ENCODE data around the gene NUPR2. TPM values are rescaled to one million over a fixed set of nuclear protein-coding genes. Genes with fewer than 3 reads are reported as not detected.
"Not testable (repeated sequence)": the region's sequence is repeated elsewhere in the genome, so short reads cannot be mapped to it uniquely, and the experiment has no call there.

NUPR2 gene
- total and polyA plus RNA-seq, 4 experiments from 2014 or later: 1.2 to 1.5 (median 1.3) TPM; not detected in 1

- H3K36me3 Mint-ChIP-seq; H3K27ac Mint-ChIP-seq; H3K4me1 Mint-ChIP-seq; intact Hi-C loops (cut with micrococcal nuclease); H3K4me3 ChIP-seq (ENCODE audit: low read length in 2 of 2); H3K27ac ChIP-seq (ENCODE audit: low read depth, low read length); H3K4me1 ChIP-seq (ENCODE audit: insufficient read depth, low read length); H3K27me3 Mint-ChIP-seq; DNase-seq; H3K9me3 Mint-ChIP-seq; H3K27me3 ChIP-seq (ENCODE audit: insufficient read depth, low read length); H3K9me3 ChIP-seq (ENCODE audit: control insufficient read depth in 1 of 2, low read length in 2 of 2); POLR2A ChIA-PET (ENCODE audit: partially characterized antibody); CTCF ChIA-PET (ENCODE audit: partially characterized antibody); H3K4me3 Mint-ChIP-seq; H3K36me3 ChIP-seq (ENCODE audit: insufficient read depth, low read length): not testable (repeated sequence)
Measured at GRCh38 chr7:56112244-56112643, 4.0 kb downstream of the NUPR2 start.

- peaks cover 0 to 12% of the 10 kb centered on the region in 2 donors for H3K36me3 Mint-ChIP-seq
- POLR2A ChIA-PET (ENCODE audit: partially characterized antibody): interaction anchor here (0.8 kb wide), 1 partner anchor 19 kb away, joined by 3 read pairs; no protein-coding TSS in a partner anchor
- H3K4me3 Mint-ChIP-seq: no peak overlapping the region
- no peak overlapping the region for H3K27ac Mint-ChIP-seq
- Histone ChIP-seq H3K9me3 (ENCODE audit: control insufficient read depth in 1 of 2, low read length in 2 of 2) (no peaks in the 10 kb centered on the region), H3K4me1 (ENCODE audit: insufficient read depth, low read length) (peaks cover 10% of the 10 kb centered on the region), H3K27ac (ENCODE audit: low read depth, low read length) (no peak overlapping the region), H3K4me3 (ENCODE audit: low read length in 2 of 2) (no peak overlapping the region), H3K36me3 (ENCODE audit: insufficient read depth, low read length) (no peaks in the 10 kb centered on the region), H3K27me3 (ENCODE audit: insufficient read depth, low read length) (no peaks in the 10 kb centered on the region)
- no peak for DNase-seq
- peaks cover 10 to 24% (median 17%) of the 10 kb centered on the region in 4 donors for H3K4me1 Mint-ChIP-seq
- peaks cover 0 to 2% of the 10 kb centered on the region in 2 donors for H3K27me3 Mint-ChIP-seq
- peaks cover 0 to 2% (median 0%) of the 10 kb centered on the region in 8 donors for H3K9me3 Mint-ChIP-seq
- intact Hi-C loops (cut with micrococcal nuclease): no loop called here
- CTCF ChIA-PET (ENCODE audit: partially characterized antibody): no interaction called here
Measured at GRCh38 chr7:56110611-56111010, 5.6 kb downstream of the NUPR2 start.

GRCh38 chr7:56107954-56108258 is 8.3 kb downstream of the NUPR2 start:
- Mint-ChIP-seq H3K36me3 (peaks cover 5 to 26% of the 10 kb centered on the region in 2 donors), H3K4me3 (peak overlapping the region; percentile 15 to 99 (median 96)), H3K27ac (peak overlapping the region in 3 of 7 donors; percentile 70 to 83 (median 74)), H3K4me1 (peaks cover 16 to 43% (median 27%) of the 10 kb centered on the region in 4 donors), H3K27me3 (peaks cover 0 to 2% of the 10 kb centered on the region in 2 donors), H3K9me3 (peaks cover 0 to 2% (median 0%) of the 10 kb centered on the region in 8 donors)
- CTCF ChIA-PET (ENCODE audit: partially characterized antibody): interaction anchor here (1.0 kb wide), 1 partner anchor 42 kb away, joined by 3 read pairs; no protein-coding TSS in a partner anchor
- Histone ChIP-seq H3K27ac (ENCODE audit: low read depth, low read length) (no peak overlapping the region), H3K36me3 (ENCODE audit: insufficient read depth, low read length) (peaks cover 8% of the 10 kb centered on the region), H3K9me3 (ENCODE audit: control insufficient read depth in 1 of 2, low read length in 2 of 2) (no peaks in the 10 kb centered on the region), H3K27me3 (ENCODE audit: insufficient read depth, low read length) (no peaks in the 10 kb centered on the region), H3K4me1 (ENCODE audit: insufficient read depth, low read length) (peaks cover 28% of the 10 kb centered on the region), H3K4me3 (ENCODE audit: low read length in 2 of 2) (no peak overlapping the region)
- intact Hi-C loops (cut with micrococcal nuclease): loop anchor here (1.0 to 5.0 kb wide), 2 partner anchors 143 to 221 kb away; partner anchors contain the start of gene ZNF713
- POLR2A ChIA-PET (ENCODE audit: partially characterized antibody): interaction anchor here (1.1 kb wide), 1 partner anchor 56 kb away, joined by 4 read pairs; the partner anchor contains the start of gene CCT6A
- DNase-seq: no peak

- no peaks in the 10 kb centered on the region for H3K9me3 ChIP-seq (ENCODE audit: control insufficient read depth in 1 of 2, low read length in 2 of 2)
- DNase-seq: peak; percentile 92 to 98 (median 95)
- H3K9me3 Mint-ChIP-seq: peaks cover 0 to 2% (median 0%) of the 10 kb centered on the region in 8 donors
- no peaks in the 10 kb centered on the region for H3K27me3 ChIP-seq (ENCODE audit: insufficient read depth, low read length)
- H3K27me3 Mint-ChIP-seq: peaks cover 0 to 2% of the 10 kb centered on the region in 2 donors
- peaks cover 21% of the 10 kb centered on the region for H3K36me3 ChIP-seq (ENCODE audit: insufficient read depth, low read length)
- H3K4me1 Mint-ChIP-seq: peaks cover 16 to 46% (median 27%) of the 10 kb centered on the region in 4 donors
- ChIA-PET CTCF (ENCODE audit: partially characterized antibody) (interaction anchor here (0.9 to 3.0 kb wide), 2 partner anchors 32 to 52 kb away, joined by 3 to 7 read pairs; no protein-coding TSS in a partner anchor), POLR2A (ENCODE audit: partially characterized antibody) (interaction anchor here (0.6 to 2.6 kb wide), 15 partner anchors 10 to 1347 kb away, joined by 3 to 21 read pairs (median 5); partner anchors contain the start of genes CCT6A, MRPS17, NIPSNAP2 and NUPR2)
- H3K27ac ChIP-seq (ENCODE audit: low read depth, low read length): peak within 1 kb of the TSS; percentile 95
- H3K4me3 ChIP-seq (ENCODE audit: low read length in 2 of 2): peak within 1 kb of the TSS; percentile 71 to 98
- H3K4me1 ChIP-seq (ENCODE audit: insufficient read depth, low read length): peaks cover 28% of the 10 kb centered on the region
- peaks cover 11 to 36% of the 10 kb centered on the region in 2 donors for H3K36me3 Mint-ChIP-seq
- intact Hi-C loops (cut with micrococcal nuclease): loop anchor here (1.0 to 5.0 kb wide), 8 partner anchors 42 to 1347 kb away; partner anchors contain the start of genes CCT6A, LANCL2, MRPS17 and PSPH
- peak within 1 kb of the TSS; percentile 92 to 99 (median 98) for H3K27ac Mint-ChIP-seq
- peak within 1 kb of the TSS; percentile 96 to 99 (median 97) for H3K4me3 Mint-ChIP-seq
Measured at GRCh38 chr7:56106108-56107073, 9.8 kb downstream of the NUPR2 start, which contains the start of gene CHCHD2. Gene CHCHD2, minus strand, starts transcription at chr7:56106476. Its CDS starts 63 bp downstream, at chr7:56106413.

GRCh38 chr7:56105508-56105907 is 10.7 kb downstream of the NUPR2 start:
- Mint-ChIP-seq H3K9me3 (peaks cover 0 to 2% (median 0%) of the 10 kb centered on the region in 8 donors), H3K27me3 (peaks cover 0 to 2% of the 10 kb centered on the region in 2 donors), H3K36me3 (peaks cover 19 to 45% of the 10 kb centered on the region in 2 donors), H3K27ac (peak overlapping the region; percentile 92 to 99 (median 98)), H3K4me3 (peak overlapping the region; percentile 96 to 99 (median 97)), H3K4me1 (peaks cover 16 to 46% (median 27%) of the 10 kb centered on the region in 4 donors)
- ChIA-PET CTCF (ENCODE audit: partially characterized antibody) (interaction anchor here (3.0 kb wide), 1 partner anchor 31 kb away, joined by 7 read pairs; no protein-coding TSS in a partner anchor), POLR2A (ENCODE audit: partially characterized antibody) (interaction anchor here (0.6 to 2.6 kb wide), 11 partner anchors 22 to 1346 kb away, joined by 3 to 21 read pairs (median 5); partner anchors contain the start of genes CCT6A, MRPS17, PSPH and SEC61G)
- intact Hi-C loops (cut with micrococcal nuclease): loop anchor here (5.0 kb wide), 1 partner anchor 218 kb away; the partner anchor contains the start of gene ZNF713
- H3K4me1 ChIP-seq (ENCODE audit: insufficient read depth, low read length): peaks cover 28% of the 10 kb centered on the region
- H3K9me3 ChIP-seq (ENCODE audit: control insufficient read depth in 1 of 2, low read length in 2 of 2): no peaks in the 10 kb centered on the region
- H3K4me3 ChIP-seq (ENCODE audit: low read length in 2 of 2): peak overlapping the region; percentile 71 to 98
- peaks cover 30% of the 10 kb centered on the region for H3K36me3 ChIP-seq (ENCODE audit: insufficient read depth, low read length)
- peak overlapping the region; percentile 95 for H3K27ac ChIP-seq (ENCODE audit: low read depth, low read length)
- H3K27me3 ChIP-seq (ENCODE audit: insufficient read depth, low read length): no peaks in the 10 kb centered on the region
- peak; percentile 30 to 72 (median 49) for DNase-seq

- POLR2A ChIA-PET (ENCODE audit: partially characterized antibody): interaction anchor here (0.6 to 0.8 kb wide), 2 partner anchors 47 to 738 kb away, joined by 3 to 4 read pairs; no protein-coding TSS in a partner anchor
Measured at GRCh38 chr7:56104138-56104537, 12.1 kb downstream of the NUPR2 start.

More at GRCh38 chr7:56104138-56104537, 12.1 kb downstream of the NUPR2 start:
- H3K4me3 ChIP-seq (ENCODE audit: low read length in 2 of 2); H3K27ac ChIP-seq (ENCODE audit: low read depth, low read length); H3K9me3 ChIP-seq (ENCODE audit: control insufficient read depth in 1 of 2, low read length in 2 of 2); H3K27me3 Mint-ChIP-seq; H3K9me3 Mint-ChIP-seq; CTCF ChIA-PET (ENCODE audit: partially characterized antibody); DNase-seq; H3K27me3 ChIP-seq (ENCODE audit: insufficient read depth, low read length); intact Hi-C loops (cut with micrococcal nuclease): not testable (repeated sequence)
- Histone ChIP-seq H3K4me1 (ENCODE audit: insufficient read depth, low read length) (peaks cover 28% of the 10 kb centered on the region), H3K36me3 (ENCODE audit: insufficient read depth, low read length) (peaks cover 42% of the 10 kb centered on the region)
- H3K36me3 Mint-ChIP-seq: peaks cover 23 to 57% of the 10 kb centered on the region in 2 donors
- peaks cover 16 to 46% (median 27%) of the 10 kb centered on the region in 4 donors for H3K4me1 Mint-ChIP-seq
- peak overlapping the region in 3 of 8 donors; percentile 6 to 64 (median 50) for H3K4me3 Mint-ChIP-seq
- H3K27ac Mint-ChIP-seq: peak overlapping the region in 2 of 7 donors; percentile 19 to 81
